Measurements from ENCODE around the gene RTRAF. TPM values are rescaled to one million over a fixed set of nuclear protein-coding genes. Genes with fewer than 3 reads are reported as not detected.

RTRAF gene
- total RNA-seq, 1 donor from 2014 or later = 178 TPM

- no peak for DNase-seq
- H3K27me3 Mint-ChIP-seq (ENCODE audit: unreplicated experiment) = no peaks in the 10 kb centered on the region
- no peaks in the 10 kb centered on the region for H3K4me1 Mint-ChIP-seq (ENCODE audit: low read depth, unreplicated experiment)
- no peaks in the 10 kb centered on the region for H3K9me3 Mint-ChIP-seq (ENCODE audit: unreplicated experiment)
- H3K4me3 Mint-ChIP-seq (ENCODE audit: unreplicated experiment) = no peak overlapping the region
- no peaks in the 10 kb centered on the region for H3K36me3 Mint-ChIP-seq (ENCODE audit: unreplicated experiment)
- H3K27ac Mint-ChIP-seq (ENCODE audit: unreplicated experiment) = no peak overlapping the region
- TF ChIP-seq CTCF (IDR thresholded peaks at IDR 0.05; ENCODE audit: partially characterized antibody, unreplicated experiment) = no peak
Observed at GRCh38 chr14:52053044-52053443, 63.7 kb downstream of the RTRAF start.

DNA sequence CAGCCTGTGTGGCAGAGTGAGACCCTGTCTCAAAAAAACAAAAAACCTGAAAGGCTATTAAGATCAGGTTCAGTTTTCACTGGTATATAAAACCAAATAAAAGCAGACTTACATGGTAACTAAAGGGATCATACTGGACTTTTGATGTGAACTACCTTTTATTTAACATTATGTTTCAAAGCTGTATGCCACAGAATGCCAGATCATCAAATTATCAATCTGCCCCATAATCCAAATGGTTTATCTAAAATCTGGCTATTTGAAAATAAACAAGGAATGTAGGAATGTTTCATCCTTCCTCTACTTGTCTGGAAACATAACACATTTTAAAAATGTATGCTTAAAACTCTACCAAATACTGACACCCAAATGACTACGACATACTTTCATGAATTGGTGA is 65.3 kb downstream of the RTRAF start:
- H3K4me1 Mint-ChIP-seq (ENCODE audit: low read depth, unreplicated experiment) = no peaks in the 10 kb centered on the region
- no peak for DNase-seq
- TF ChIP-seq CTCF (IDR thresholded peaks at IDR 0.05; ENCODE audit: partially characterized antibody, unreplicated experiment) = no peak
- no peaks in the 10 kb centered on the region for H3K27me3 Mint-ChIP-seq (ENCODE audit: unreplicated experiment)
- no peaks in the 10 kb centered on the region for H3K36me3 Mint-ChIP-seq (ENCODE audit: unreplicated experiment)
- H3K9me3 Mint-ChIP-seq (ENCODE audit: unreplicated experiment) = no peaks in the 10 kb centered on the region
- H3K4me3 Mint-ChIP-seq (ENCODE audit: unreplicated experiment) = no peak overlapping the region
- H3K27ac Mint-ChIP-seq (ENCODE audit: unreplicated experiment) = no peak overlapping the region

DNA sequence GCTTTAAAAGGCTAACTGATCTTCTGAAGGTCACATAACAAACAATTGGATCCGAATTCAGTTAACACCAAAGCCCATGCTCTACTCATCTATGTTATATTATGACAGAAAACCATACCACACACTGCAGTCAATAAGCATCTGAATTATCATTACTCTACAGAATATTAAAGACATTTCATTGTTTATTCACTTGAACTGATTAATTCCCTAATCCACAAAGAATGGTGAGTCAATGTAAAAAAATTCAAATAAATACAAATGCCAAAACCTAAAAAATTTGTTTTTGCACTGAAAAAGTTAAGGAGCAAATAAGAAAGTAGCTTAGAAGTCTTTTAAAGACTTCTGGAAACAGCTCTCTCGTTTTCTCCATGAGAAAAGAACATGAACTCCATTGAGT is 65.8 kb downstream of the RTRAF start:
- H3K36me3 Mint-ChIP-seq (ENCODE audit: unreplicated experiment) = no peaks in the 10 kb centered on the region
- H3K4me1 Mint-ChIP-seq (ENCODE audit: low read depth, unreplicated experiment) = no peaks in the 10 kb centered on the region
- no peak overlapping the region for H3K4me3 Mint-ChIP-seq (ENCODE audit: unreplicated experiment)
- H3K27ac Mint-ChIP-seq (ENCODE audit: unreplicated experiment) = no peak overlapping the region
- DNase-seq = no peak
- H3K9me3 Mint-ChIP-seq (ENCODE audit: unreplicated experiment) = no peaks in the 10 kb centered on the region
- no peaks in the 10 kb centered on the region for H3K27me3 Mint-ChIP-seq (ENCODE audit: unreplicated experiment)
- TF ChIP-seq CTCF (IDR thresholded peaks at IDR 0.05; ENCODE audit: partially characterized antibody, unreplicated experiment) = no peak

DNA sequence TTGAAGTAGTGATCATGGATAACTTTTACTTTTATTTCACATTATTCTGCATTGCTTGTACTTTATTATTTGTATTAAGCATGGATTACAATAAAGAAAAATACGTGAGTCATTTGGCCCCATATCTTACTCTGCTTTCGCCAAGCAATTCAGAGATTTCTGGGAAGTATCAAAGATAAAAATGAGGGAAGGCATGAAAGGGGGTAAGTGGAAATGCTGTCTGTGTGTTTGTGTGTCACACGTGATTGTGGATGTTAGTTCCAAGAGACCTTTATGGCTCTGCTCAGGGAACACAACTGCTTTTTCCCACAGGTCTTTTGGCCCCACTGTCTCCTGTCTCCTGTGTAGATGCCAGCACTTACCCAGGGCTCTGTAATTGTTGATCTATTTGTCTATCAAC is 69.0 kb downstream of the RTRAF start:
- no peak for DNase-seq
- Mint-ChIP-seq H3K4me3 (ENCODE audit: unreplicated experiment) (no peak overlapping the region), H3K27me3 (ENCODE audit: unreplicated experiment) (no peaks in the 10 kb centered on the region), H3K4me1 (ENCODE audit: low read depth, unreplicated experiment) (no peaks in the 10 kb centered on the region), H3K36me3 (ENCODE audit: unreplicated experiment) (no peaks in the 10 kb centered on the region), H3K27ac (ENCODE audit: unreplicated experiment) (no peak overlapping the region), H3K9me3 (ENCODE audit: unreplicated experiment) (no peaks in the 10 kb centered on the region)
- TF ChIP-seq CTCF (IDR thresholded peaks at IDR 0.05; ENCODE audit: partially characterized antibody, unreplicated experiment) = no peak

GRCh38 chr14:52059649-52060048 is 70.3 kb downstream of the RTRAF start:
- DNase-seq = no peak
- TF ChIP-seq CTCF (IDR thresholded peaks at IDR 0.05; ENCODE audit: partially characterized antibody, unreplicated experiment) = no peak
- Mint-ChIP-seq H3K4me3 (ENCODE audit: unreplicated experiment) (no peak overlapping the region), H3K27ac (ENCODE audit: unreplicated experiment) (no peak overlapping the region), H3K4me1 (ENCODE audit: low read depth, unreplicated experiment) (no peaks in the 10 kb centered on the region), H3K9me3 (ENCODE audit: unreplicated experiment) (no peaks in the 10 kb centered on the region), H3K36me3 (ENCODE audit: unreplicated experiment) (no peaks in the 10 kb centered on the region), H3K27me3 (ENCODE audit: unreplicated experiment) (no peaks in the 10 kb centered on the region)

Measured in glutamatergic neuron (in vitro differentiated cells).